ENCODE measurements around the gene NDUFAF5. TPM values are rescaled to one million over a fixed set of nuclear protein-coding genes. Genes with fewer than 3 reads are reported as not detected.

NDUFAF5 gene
- total RNA-seq, 1 experiment from 2014 or later, result 34.9 TPM

GRCh38 chr20:13784271-13784892, 446 bp upstream of the NDUFAF5 start:
- intact Hi-C loops (cut with micrococcal nuclease; ENCODE audit: unreplicated experiment), result loop anchor here (10.0 kb wide), 1 partner anchor 450 kb away; no protein-coding TSS in a partner anchor
- H3K9me3 ChIP-seq, result no peaks in the 10 kb centered on the region
- no peaks in the 10 kb centered on the region for H3K9me3 Mint-ChIP-seq (ENCODE audit: unreplicated experiment)
- H3K4me3 Mint-ChIP-seq (ENCODE audit: unreplicated experiment), result peak overlapping the region; percentile 93
- H3K27me3 Mint-ChIP-seq (ENCODE audit: insufficient read depth, unreplicated experiment), result no peaks in the 10 kb centered on the region
- peak overlapping the region; percentile 83 for H3K4me3 ChIP-seq (ENCODE audit: low read depth, low read length)
- DNase-seq, result no peak
- H3K36me3 ChIP-seq (ENCODE audit: control insufficient read depth, insufficient read depth, low read length), result peaks cover 4% of the 10 kb centered on the region; the same call in 1 of the 2 replicates
- ChIA-PET POLR2A (no interaction called here), CTCF (interaction anchor here (0.6 to 1.6 kb wide), 2 partner anchors 13 to 859 kb away, joined by 3 to 8 read pairs; no protein-coding TSS in a partner anchor)
- TSS peak; percentile 49 for BruUV-seq (replicated peaks)
- no peak for TF ChIP-seq CTCF (IDR thresholded peaks at IDR 0.05; ENCODE audit: insufficient read depth in 1 of 2, low read depth in 1 of 2, low read length in 1 of 2, severe bottlenecking in 1 of 2, unreplicated experiment in 1 of 2)
- H3K4me1 ChIP-seq, result peaks cover 12% of the 10 kb centered on the region; the same call in 1 of the 2 replicates
- H3K36me3 Mint-ChIP-seq (ENCODE audit: insufficient read depth, unreplicated experiment), result peaks cover 43% of the 10 kb centered on the region
- H3K4me1 Mint-ChIP-seq (ENCODE audit: low read depth, unreplicated experiment), result peaks cover 14% of the 10 kb centered on the region
- H3K27me3 ChIP-seq (replicated peaks; ENCODE audit: control insufficient read depth, insufficient read depth, low read length), result no peaks in the 10 kb centered on the region
- H3K27ac Mint-ChIP-seq (ENCODE audit: unreplicated experiment), result peak overlapping the region; percentile 98

GRCh38 chr20:13786143-13786828, 1.5 kb downstream of the NDUFAF5 start:
- peak overlapping the region; percentile 98 for H3K27ac Mint-ChIP-seq (ENCODE audit: unreplicated experiment)

More at GRCh38 chr20:13786143-13786828, 1.5 kb downstream of the NDUFAF5 start:
- peaks cover 52% of the 10 kb centered on the region for H3K36me3 Mint-ChIP-seq (ENCODE audit: insufficient read depth, unreplicated experiment)
- Histone ChIP-seq H3K36me3 (ENCODE audit: control insufficient read depth, insufficient read depth, low read length) (peaks cover 5% of the 10 kb centered on the region), H3K27me3 (replicated peaks; ENCODE audit: control insufficient read depth, insufficient read depth, low read length) (no peaks in the 10 kb centered on the region), H3K4me1 (peaks cover 12% of the 10 kb centered on the region; the same call in 1 of the 2 replicates), H3K4me3 (ENCODE audit: low read depth, low read length) (peak overlapping the region; percentile 83), H3K9me3 (no peaks in the 10 kb centered on the region)
- BruUV-seq (replicated peaks), result no TSS peak
- H3K9me3 Mint-ChIP-seq (ENCODE audit: unreplicated experiment), result no peaks in the 10 kb centered on the region
- H3K4me1 Mint-ChIP-seq (ENCODE audit: low read depth, unreplicated experiment), result peaks cover 14% of the 10 kb centered on the region
- peak overlapping the region; percentile 93 for H3K4me3 Mint-ChIP-seq (ENCODE audit: unreplicated experiment)
- intact Hi-C loops (cut with micrococcal nuclease; ENCODE audit: unreplicated experiment), result loop anchor here (5.0 to 10.0 kb wide), 2 partner anchors 174 to 451 kb away; no protein-coding TSS in a partner anchor
- TF ChIP-seq CTCF (IDR thresholded peaks at IDR 0.05; ENCODE audit: insufficient read depth in 1 of 2, low read depth in 1 of 2, low read length in 1 of 2, severe bottlenecking in 1 of 2, unreplicated experiment in 1 of 2), result no peak
- POLR2A ChIA-PET, result interaction anchor here (0.9 kb wide), 1 partner anchor 147 kb away, joined by 3 read pairs; no protein-coding TSS in a partner anchor
- no peaks in the 10 kb centered on the region for H3K27me3 Mint-ChIP-seq (ENCODE audit: insufficient read depth, unreplicated experiment)
- CTCF ChIA-PET, result no interaction called here
- DNase-seq, result no peak
